T-cell (primary cell): ENCODE data around the gene SBNO1. TPM values are rescaled to one million over a fixed set of nuclear protein-coding genes. Genes with fewer than 3 reads are reported as not detected.
"Not testable (repeated sequence)": the region's sequence is repeated elsewhere in the genome, so short reads cannot be mapped to it uniquely, and the experiment has no call there.

Experiments used
- ATAC-seq, 4 experiments: fragments of 200-7000 bp in 3 of 4; fragments of 150-1000 bp in 1 of 4; cut with Tn5 transposase; replicated peaks in 1 of 4; 1 replicate in 3 of 4; 2 replicates in 1 of 4; pipeline ENCODE4 v1.10.0; 2021; ENCODE audit warnings: moderate library complexity in 3 of 4, mild to moderate bottlenecking in 2 of 4, moderate number of reproducible peaks in 1 of 4
- CTCF ChIA-PET, 2 donors: fragments of 300-600 bp; sonication (Branson Sonifier 250); formaldehyde crosslinking; loops; one replicate each; lab custom pipeline; 2022; ENCODE audit warnings: antibody characterized with exemption in 2 of 2; lab: Charles Lee
- POLR2A ChIA-PET, 2 donors: fragments of 300-600 bp; sonication (Branson Sonifier 250); formaldehyde crosslinking; loops; one replicate each; lab custom pipeline; 2022; ENCODE audit warnings: antibody characterized with exemption in 2 of 2; lab: Charles Lee
- DNase-seq, 35 experiments: peaks; one replicate each; pipeline versions ENCODE4 v3.0.0 to v3.0.0-alpha.2; 2013 to 2023
- H3K27ac ChIP-seq: one replicate; pipeline ENCODE4 v1.5.1; 2013; ENCODE audit warnings: low read length
- H3K27me3 ChIP-seq, 2 experiments: replicated peaks in 1 of 2; 1 replicate in 1 of 2; 2 replicates in 1 of 2; pipeline versions ENCODE4 v1.6.1 to v1.7.0; 2013; ENCODE audit warnings: low read length in 1 of 2, mixed read lengths in 1 of 2; ENCODE audit not compliant: control insufficient read depth in 2 of 2, insufficient read depth in 2 of 2; ENCODE audit errors: extremely low read depth in 1 of 2
- H3K36me3 ChIP-seq, 2 donors: 1 replicate in 1 of 2; 2 replicates in 1 of 2; pipeline versions ENCODE4 v1.6.1 to v1.7.0; 2013; ENCODE audit warnings: low read length in 1 of 2; ENCODE audit not compliant: control insufficient read depth in 2 of 2, insufficient read depth in 1 of 2; ENCODE audit errors: extremely low read depth in 1 of 2
- H3K4me1 ChIP-seq, 2 experiments: 1 replicate in 1 of 2; 2 replicates in 1 of 2; pipeline versions ENCODE4 v1.6.1 to v1.7.0; 2013; ENCODE audit warnings: low read length in 2 of 2, mixed read lengths in 1 of 2; ENCODE audit not compliant: insufficient read depth in 2 of 2, control insufficient read depth in 1 of 2; ENCODE audit errors: extremely low read depth in 1 of 2
- H3K4me3 ChIP-seq, 2 donors: 1 replicate in 1 of 2; 2 replicates in 1 of 2; pipeline versions ENCODE4 v1.5.1 to v1.7.0; 2013; ENCODE audit warnings: mild to moderate bottlenecking in 2 of 2, low read length in 1 of 2, moderate library complexity in 1 of 2; ENCODE audit not compliant: control insufficient read depth in 1 of 2; ENCODE audit errors: extremely low read depth in 1 of 2
- H3K9me3 ChIP-seq: 2 replicates; pipeline ENCODE4 v1.7.0; 2013
- H3K27ac Mint-ChIP-seq, 2 donors: one replicate each; pipeline ENCODE4 v1.8.0; 2020 to 2021; ENCODE audit warnings: mild to moderate bottlenecking in 2 of 2, mixed read lengths in 2 of 2
- H3K27me3 Mint-ChIP-seq, 2 donors: one replicate each; pipeline ENCODE4 v1.8.0; 2021 to 2022; ENCODE audit warnings: mixed read lengths in 2 of 2
- H3K36me3 Mint-ChIP-seq: one replicate; pipeline ENCODE4 v1.8.0; 2021; ENCODE audit warnings: mixed read lengths
- H3K4me1 Mint-ChIP-seq, 3 donors: one replicate each; pipeline ENCODE4 v1.8.0; 2020 to 2022; ENCODE audit warnings: mixed read lengths in 3 of 3, mild to moderate bottlenecking in 1 of 3
- H3K4me3 Mint-ChIP-seq, 3 donors: one replicate each; pipeline ENCODE4 v1.8.0; 2020 to 2022; ENCODE audit warnings: mild to moderate bottlenecking in 3 of 3, mixed read lengths in 3 of 3, moderate library complexity in 3 of 3
- H3K9me3 Mint-ChIP-seq, 3 donors: one replicate each; pipeline ENCODE4 v1.8.0; 2020 to 2022; ENCODE audit warnings: mixed read lengths in 3 of 3
- WGBS: methylation state at CpG from one replicate; pipeline ENCODE4 v1.1.5; 2013; ENCODE audit warnings: missing lambda C conversion rate; ENCODE audit not compliant: insufficient coverage; 5-methylcytosine and 5-hydroxymethylcytosine counted together
- total RNA-seq, 35 experiments: library from RNA in 6 of 35; stranded (reverse) in 6 of 35; fragments of 120-200 nt in 1 of 35; gene quantifications; one replicate each; pipeline versions ENCODE4 v1.2.1 to v1.2.4 and lab custom pipeline; 2013 to 2026

Gene SBNO1
- total RNA-seq, 5 donors from 2014 or later (not counting 1 experiment from before 2014, with no cell fraction given) = 36.1 to 42.1 (median 38.6) TPM

- no peak overlapping the region for H3K4me3 Mint-ChIP-seq
- Histone ChIP-seq H3K4me3 (no peak overlapping the region), H3K9me3 (no peaks in the 10 kb centered on the region), H3K27ac (no peak overlapping the region), H3K4me1 (peaks cover 4 to 13% of the 10 kb centered on the region in 2 experiments), H3K27me3 (no peaks in the 10 kb centered on the region), H3K36me3 (no peaks in the 10 kb centered on the region)
- H3K36me3 Mint-ChIP-seq = no peaks in the 10 kb centered on the region
- no peaks in the 10 kb centered on the region for H3K27me3 Mint-ChIP-seq
- POLR2A ChIA-PET = interaction anchor here in 1 of 2 donors (0.6 kb wide), 1 partner anchor 91 kb away, joined by 9 read pairs; no protein-coding TSS in a partner anchor
- CTCF ChIA-PET = no interaction called here
- no peaks in the 10 kb centered on the region for H3K9me3 Mint-ChIP-seq
- H3K27ac Mint-ChIP-seq = peak overlapping the region in 1 of 2 donors; percentile 60
- peaks cover 3 to 11% (median 3%) of the 10 kb centered on the region in 3 donors for H3K4me1 Mint-ChIP-seq
- no peak for DNase-seq
- WGBS = 100% methylated on average over 4 of the region's 5 CpGs
- ATAC-seq = no peak
Measured at GRCh38 chr12:123369229-123369628, 4.6 kb upstream of the SBNO1 start.

- H3K27me3 ChIP-seq, H3K36me3 Mint-ChIP-seq, H3K9me3 ChIP-seq, DNase-seq, H3K9me3 Mint-ChIP-seq, H3K36me3 ChIP-seq, CTCF ChIA-PET, H3K4me3 ChIP-seq, H3K27ac ChIP-seq, POLR2A ChIA-PET, ATAC-seq, H3K4me3 Mint-ChIP-seq, H3K27me3 Mint-ChIP-seq: not testable (repeated sequence)
- Mint-ChIP-seq H3K27ac (peak overlapping the region in 1 of 2 donors; percentile 39), H3K4me1 (peaks cover 5 to 17% (median 8%) of the 10 kb centered on the region in 3 donors)
- H3K4me1 ChIP-seq = peaks cover 4 to 19% of the 10 kb centered on the region in 2 experiments
- 100% methylated on average over 2 of the region's 7 CpGs for WGBS
Measured at GRCh38 chr12:123368431-123368830, 3.8 kb upstream of the SBNO1 start.

- H3K36me3 ChIP-seq = no peaks in the 10 kb centered on the region
- Mint-ChIP-seq H3K4me3 (no peak overlapping the region), H3K27ac (peak overlapping the region; percentile 39 to 77), H3K4me1 (peaks cover 12 to 25% (median 15%) of the 10 kb centered on the region in 3 donors), H3K27me3 (no peaks in the 10 kb centered on the region), H3K36me3 (no peaks in the 10 kb centered on the region), H3K9me3 (no peaks in the 10 kb centered on the region)
- H3K27ac ChIP-seq = no peak overlapping the region
- POLR2A ChIA-PET = no interaction called here
- 95% methylated on average over 3 of the region's 4 CpGs for WGBS
- no peak overlapping the region for H3K4me3 ChIP-seq
- no peaks in the 10 kb centered on the region for H3K9me3 ChIP-seq
- no peak for ATAC-seq
- H3K27me3 ChIP-seq = no peaks in the 10 kb centered on the region
- CTCF ChIA-PET = interaction anchor here in 1 of 2 donors (0.7 kb wide), 1 partner anchor 27 kb away, joined by 4 read pairs; no protein-coding TSS in a partner anchor
- no peak for DNase-seq
- peaks cover 8 to 27% of the 10 kb centered on the region in 2 experiments for H3K4me1 ChIP-seq
Measured at GRCh38 chr12:123367511-123367910, 2.9 kb upstream of the SBNO1 start.

GRCh38 chr12:123365025-123365917 is 624 bp upstream of the SBNO1 start:
- peaks cover 23 to 31% (median 29%) of the 10 kb centered on the region in 3 donors for H3K4me1 Mint-ChIP-seq
- H3K27ac Mint-ChIP-seq = peak overlapping the region; percentile 97
- H3K27me3 ChIP-seq = no peaks in the 10 kb centered on the region
- DNase-seq (peak; percentile 92 to 99 (median 97)), ATAC-seq (peak; percentile 83 to 84 (median 83))
- CTCF ChIA-PET = interaction anchor here (0.5 to 2.2 kb wide), 21 partner anchors 9 to 238 kb away, joined by 3 to 14 read pairs (median 4); partner anchors contain the start of genes KMT5A (in 1 of the 2), MPHOSPH9 (in 1 of the 2) and MTRFR (in 1 of the 2)
- POLR2A ChIA-PET = interaction anchor here in 1 of 2 donors (0.5 to 1.7 kb wide), 7 partner anchors 11 to 218 kb away, joined by 3 to 6 read pairs (median 3); partner anchors contain the start of genes KMT5A, MPHOSPH9, MTRFR and TMED2
- H3K9me3 Mint-ChIP-seq = no peaks in the 10 kb centered on the region
- H3K9me3 ChIP-seq = no peaks in the 10 kb centered on the region
- H3K27me3 Mint-ChIP-seq = no peaks in the 10 kb centered on the region
- H3K36me3 ChIP-seq = no peaks in the 10 kb centered on the region
- peak overlapping the region; percentile 93 for H3K27ac ChIP-seq
- WGBS = under 1% methylated on average over 45 of the region's 61 CpGs
- peaks cover 10 to 39% of the 10 kb centered on the region in 2 experiments for H3K4me1 ChIP-seq
- H3K36me3 Mint-ChIP-seq = no peaks in the 10 kb centered on the region
- peak overlapping the region; percentile 84 to 90 (median 86) for H3K4me3 Mint-ChIP-seq
- H3K4me3 ChIP-seq = peak overlapping the region; percentile 87 to 89

GRCh38 chr12:123363740-123364531 is 711 bp downstream of the SBNO1 start:
- Histone ChIP-seq H3K9me3 (no peaks in the 10 kb centered on the region), H3K4me3 (peak overlapping the region; percentile 87 to 89), H3K27ac (peak overlapping the region; percentile 61), H3K36me3 (no peaks in the 10 kb centered on the region), H3K27me3 (no peaks in the 10 kb centered on the region), H3K4me1 (peaks cover 12 to 49% of the 10 kb centered on the region in 2 experiments)
- WGBS = under 1% methylated on average over 53 of the region's 62 CpGs
- ATAC-seq (peak in 1 of 4 experiments; percentile 5), DNase-seq (peak in 23 of 35 experiments; percentile 5 to 51 (median 18))
- Mint-ChIP-seq H3K4me3 (peak overlapping the region; percentile 84 to 90 (median 86)), H3K27me3 (no peaks in the 10 kb centered on the region), H3K9me3 (no peaks in the 10 kb centered on the region), H3K36me3 (no peaks in the 10 kb centered on the region), H3K27ac (peak overlapping the region; percentile 83 to 88), H3K4me1 (peaks cover 28 to 35% (median 31%) of the 10 kb centered on the region in 3 donors)
- POLR2A ChIA-PET = interaction anchor here in 1 of 2 donors (0.6 kb wide), 1 partner anchor 61 kb away, joined by 3 read pairs; no protein-coding TSS in a partner anchor
- CTCF ChIA-PET = interaction anchor here (0.5 to 2.2 kb wide), 2 partner anchors 20 to 131 kb away, joined by 5 to 14 read pairs; partner anchors contain the start of genes KMT5A (in 1 of the 2) and MPHOSPH9 (in 1 of the 2)
